OCI-M2 (cell line): Measurements from ENCODE around the gene FIBCD1.

ENCODE experiments used
- DNase-seq: peaks from one replicate; lab custom pipeline; 2025; ENCODE audit not compliant: unreplicated experiment; lab: John Stamatoyannopoulos, UW

The FIBCD1 gene

GRCh38 chr9:130862747-130863146 is 76.3 kb downstream of the FIBCD1 start:
- no peak for DNase-seq

- no peak for DNase-seq
Observed at GRCh38 chr9:130862217-130862616, 76.8 kb downstream of the FIBCD1 start.

GRCh38 chr9:130861372-130862180 is 77.5 kb downstream of the FIBCD1 start:
- DNase-seq = no peak

DNA sequence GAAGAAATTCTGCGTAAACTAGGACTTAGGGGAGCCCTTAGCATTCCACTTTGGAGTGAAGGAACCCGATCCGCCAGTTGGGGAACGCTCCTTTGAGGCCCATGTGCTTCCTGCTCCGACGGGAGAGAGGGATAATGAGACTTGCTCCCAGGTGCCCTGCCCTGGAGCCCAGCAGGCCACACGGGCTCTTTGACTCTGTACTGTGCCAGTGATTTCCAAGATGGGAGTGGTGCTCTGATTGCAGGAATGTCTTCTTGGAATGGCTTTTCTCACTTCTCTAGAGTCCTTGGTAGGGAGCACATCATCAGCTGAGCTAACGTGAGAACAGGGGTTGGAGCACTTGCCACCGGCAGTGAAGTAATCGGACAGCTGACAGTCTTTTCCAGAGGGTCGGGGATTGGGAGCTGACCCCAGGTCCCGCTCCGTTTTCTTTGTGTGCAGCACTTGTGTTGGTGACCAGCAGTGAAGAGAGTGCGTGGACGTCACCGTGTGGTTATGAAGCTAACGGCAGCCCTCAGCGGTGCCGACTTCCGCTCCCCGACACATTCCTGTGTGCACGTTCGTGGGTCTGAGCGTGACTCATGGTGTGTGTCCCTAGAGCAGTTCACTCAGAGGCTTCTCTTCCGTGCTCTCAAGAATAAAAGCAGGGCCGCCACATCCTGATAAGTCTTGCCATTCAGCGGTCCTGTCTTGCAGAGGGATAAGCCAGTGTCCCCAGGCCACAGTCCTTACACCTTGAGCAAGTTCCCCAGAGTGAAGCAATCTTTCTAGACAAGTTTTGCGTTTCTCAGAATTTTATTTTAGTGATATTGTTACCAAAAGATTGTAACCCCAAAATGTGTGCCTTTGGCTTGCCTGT is 78.4 kb downstream of the FIBCD1 start:
- no peak for DNase-seq

DNA sequence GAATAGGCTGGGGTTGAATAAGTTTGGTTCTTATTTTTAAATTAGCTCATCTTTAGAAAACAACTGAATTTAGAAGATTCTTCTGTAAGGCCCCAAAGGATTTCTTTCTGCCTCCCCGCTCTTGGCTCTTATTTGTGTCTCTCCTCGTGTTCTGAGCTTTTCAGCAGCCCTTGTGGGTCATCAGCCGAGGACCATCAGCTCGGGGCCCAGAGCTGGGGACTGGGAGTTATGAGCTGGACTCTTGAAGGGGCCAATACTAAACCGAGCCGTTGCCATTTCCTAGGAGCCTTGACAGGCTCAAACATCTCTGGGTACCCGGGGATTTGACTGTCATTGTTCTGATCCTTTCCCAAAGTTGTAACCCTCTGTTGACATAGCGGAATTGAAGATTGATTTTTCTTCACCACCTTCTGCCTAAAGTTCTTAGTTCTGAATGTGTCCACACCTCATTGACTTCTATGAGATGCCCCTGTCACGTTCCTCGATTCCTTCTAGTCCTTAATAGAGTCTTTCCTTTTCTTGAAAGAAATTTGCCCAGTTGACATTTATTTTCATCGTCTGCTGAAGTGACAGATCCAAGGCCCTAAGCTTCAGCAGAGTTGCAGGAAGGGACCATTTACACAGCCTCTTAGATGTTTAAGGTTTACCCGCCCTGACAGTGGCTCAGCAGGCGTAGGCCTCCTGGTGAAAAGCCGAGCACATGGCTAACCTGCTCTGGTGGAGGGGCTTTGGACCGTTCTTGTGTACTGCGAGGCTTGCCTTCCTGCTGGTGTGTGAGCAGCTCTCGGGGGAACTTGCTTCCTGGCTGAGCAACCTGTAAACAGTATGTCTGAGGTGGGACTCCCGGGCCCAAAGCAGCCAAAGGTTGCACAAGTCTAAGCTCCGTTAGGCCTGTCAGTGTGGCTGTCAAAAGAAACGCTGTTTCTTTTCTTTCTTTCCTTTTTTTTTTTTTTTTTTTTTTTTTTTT is 80.0 kb downstream of the FIBCD1 start:
- DNase-seq = no peak

- DNase-seq = no peak
Observed at GRCh38 chr9:130857864-130858738, 80.9 kb downstream of the FIBCD1 start.

DNA sequence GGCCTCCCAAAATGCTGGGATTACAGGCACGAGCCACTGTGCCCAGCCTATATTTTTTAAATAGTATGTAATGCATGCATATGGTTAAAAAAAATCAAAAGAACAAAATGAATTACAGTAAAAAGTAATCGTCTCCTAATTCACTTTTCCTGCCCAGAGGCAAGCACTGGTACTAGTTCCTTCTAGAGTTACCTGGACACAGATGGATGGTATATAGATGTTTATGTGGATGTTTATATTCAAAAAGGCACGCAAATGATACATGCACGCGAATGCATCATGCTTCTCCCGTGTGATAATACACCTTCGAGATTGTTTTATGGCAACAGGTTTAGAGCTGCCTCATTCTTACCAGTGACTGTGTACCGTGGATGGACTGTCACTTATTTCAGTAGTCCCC is 82.6 kb downstream of the FIBCD1 start:
- no peak for DNase-seq

DNA sequence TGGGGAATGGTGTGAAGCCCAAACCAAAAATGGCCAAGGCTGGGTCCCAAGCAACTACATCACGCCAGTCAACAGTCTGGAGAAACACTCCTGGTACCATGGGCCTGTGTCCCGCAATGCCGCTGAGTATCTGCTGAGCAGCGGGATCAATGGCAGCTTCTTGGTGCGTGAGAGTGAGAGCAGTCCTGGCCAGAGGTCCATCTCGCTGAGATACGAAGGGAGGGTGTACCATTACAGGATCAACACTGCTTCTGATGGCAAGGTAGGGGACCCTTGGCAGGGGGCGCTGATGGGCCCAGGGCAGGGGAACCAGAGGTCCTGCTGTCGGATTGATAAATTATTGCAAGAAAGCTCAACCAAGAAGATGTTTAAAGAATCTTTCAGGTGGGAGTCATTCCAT is 84.2 kb downstream of the FIBCD1 start:
- DNase-seq = no peak

DNA sequence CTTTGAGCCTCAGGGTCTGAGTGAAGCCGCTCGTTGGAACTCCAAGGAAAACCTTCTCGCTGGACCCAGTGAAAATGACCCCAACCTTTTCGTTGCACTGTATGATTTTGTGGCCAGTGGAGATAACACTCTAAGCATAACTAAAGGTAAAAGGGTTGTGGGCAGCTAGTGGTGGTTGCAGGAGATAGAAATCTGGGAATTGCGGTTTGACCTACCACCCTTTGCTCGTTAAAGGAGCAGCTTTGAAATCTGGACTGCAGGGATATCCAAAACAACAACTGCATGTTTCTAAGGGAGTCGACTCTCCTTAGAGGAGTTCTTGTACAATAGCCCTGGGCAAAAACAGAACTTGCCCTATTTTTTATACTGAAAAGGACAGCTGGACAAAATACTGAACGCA is 85.0 kb downstream of the FIBCD1 start:
- no peak for DNase-seq

- no peak for DNase-seq
Observed at GRCh38 chr9:130852801-130853200, 86.2 kb downstream of the FIBCD1 start.
